ENCODE data around the gene DRC7.

The DRC7 gene

GRCh38 chr16:57667048-57667525, 27.5 kb upstream of the DRC7 start:
- Histone ChIP-seq H3K4me3 (ENCODE audit: low read length) (no peak overlapping the region), H4K20me1 (ENCODE audit: control insufficient read depth, insufficient read depth, low read depth, low read length) (no peaks in the 10 kb centered on the region), H3F3A (ENCODE audit: control insufficient read depth, insufficient read depth) (no peaks in the 10 kb centered on the region), H3K9me3 (ENCODE audit: control insufficient read depth, insufficient read depth, low read length) (no peaks in the 10 kb centered on the region), H3K36me3 (ENCODE audit: control insufficient read depth, low read length) (no peaks in the 10 kb centered on the region), H3K4me1 (ENCODE audit: control insufficient read depth, low read length) (no peaks in the 10 kb centered on the region), H3K9me2 (replicated peaks; ENCODE audit: control insufficient read depth, low read length) (no peaks in the 10 kb centered on the region), H3K27ac (ENCODE audit: low read depth, low read length) (no peak overlapping the region), H3K79me2 (ENCODE audit: control insufficient read depth, low read length) (no peaks in the 10 kb centered on the region), H3K27me3 (ENCODE audit: control insufficient read depth, low read length) (peaks cover 3% of the 10 kb centered on the region; the same call in 1 of the 2 replicates), H3K4me2 (ENCODE audit: low read length) (no peak overlapping the region)
- TF ChIP-seq CTCF (IDR thresholded peaks at IDR 0.05; ENCODE audit: low read depth, low read length, poor library complexity, severe bottlenecking) (no peak), EZH2phosphoT487 (IDR thresholded peaks at IDR 0.05; ENCODE audit: borderline replicate concordance, low read length) (no peak)

DNA sequence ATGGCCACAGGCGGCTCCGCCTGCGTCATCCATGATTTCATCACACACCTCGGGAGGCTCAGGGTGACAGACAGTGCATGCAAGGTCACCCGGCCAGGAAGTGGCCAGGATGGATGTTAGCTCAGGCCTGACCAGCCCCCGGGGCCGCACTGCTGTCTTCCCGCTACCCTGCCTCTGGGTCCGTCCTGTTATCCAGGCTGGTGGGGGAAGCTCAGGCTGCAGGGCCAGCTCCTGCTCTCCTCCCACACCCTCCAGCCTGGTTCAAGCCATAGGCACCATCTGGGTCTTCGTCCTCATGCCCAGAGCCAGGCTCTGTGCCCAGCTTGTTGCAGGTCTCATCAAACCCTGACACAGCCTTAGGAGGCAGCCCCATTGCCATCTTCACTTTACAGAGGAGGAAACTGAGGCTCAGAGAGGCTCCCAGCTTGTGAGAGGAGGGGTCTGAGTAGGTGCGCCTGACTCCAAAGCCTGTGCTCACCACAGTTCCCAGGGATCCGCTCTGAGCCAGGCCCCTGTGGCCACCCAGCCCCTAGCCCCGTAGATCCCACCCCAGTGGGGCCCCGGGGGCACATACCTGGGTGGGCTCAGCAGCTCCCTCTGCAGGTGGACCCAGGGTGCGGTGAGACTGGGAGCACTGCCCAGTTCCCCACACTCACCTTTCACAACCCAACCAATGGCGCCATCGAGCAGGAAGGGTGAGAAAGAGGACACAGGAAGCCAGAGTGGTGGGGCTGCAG, 26.9 kb upstream of the DRC7 start:
- Histone ChIP-seq H3K4me2 (ENCODE audit: low read length) (no peak overlapping the region), H3K27ac (ENCODE audit: low read depth, low read length) (no peak overlapping the region), H4K20me1 (ENCODE audit: control insufficient read depth, insufficient read depth, low read depth, low read length) (no peaks in the 10 kb centered on the region), H3K9me2 (replicated peaks; ENCODE audit: control insufficient read depth, low read length) (no peaks in the 10 kb centered on the region), H3K4me3 (ENCODE audit: low read length) (no peak overlapping the region), H3K79me2 (ENCODE audit: control insufficient read depth, low read length) (no peaks in the 10 kb centered on the region), H3K9me3 (ENCODE audit: control insufficient read depth, insufficient read depth, low read length) (no peaks in the 10 kb centered on the region), H3K4me1 (ENCODE audit: control insufficient read depth, low read length) (no peaks in the 10 kb centered on the region), H3K36me3 (ENCODE audit: control insufficient read depth, low read length) (no peaks in the 10 kb centered on the region), H3K27me3 (ENCODE audit: control insufficient read depth, low read length) (peaks cover 7% of the 10 kb centered on the region; the same call in 1 of the 2 replicates), H3F3A (ENCODE audit: control insufficient read depth, insufficient read depth) (no peaks in the 10 kb centered on the region)
- TF ChIP-seq CTCF (IDR thresholded peaks at IDR 0.05; ENCODE audit: low read depth, low read length, poor library complexity, severe bottlenecking) (peak; percentile 54), EZH2phosphoT487 (IDR thresholded peaks at IDR 0.05; ENCODE audit: borderline replicate concordance, low read length) (no peak)

DNA sequence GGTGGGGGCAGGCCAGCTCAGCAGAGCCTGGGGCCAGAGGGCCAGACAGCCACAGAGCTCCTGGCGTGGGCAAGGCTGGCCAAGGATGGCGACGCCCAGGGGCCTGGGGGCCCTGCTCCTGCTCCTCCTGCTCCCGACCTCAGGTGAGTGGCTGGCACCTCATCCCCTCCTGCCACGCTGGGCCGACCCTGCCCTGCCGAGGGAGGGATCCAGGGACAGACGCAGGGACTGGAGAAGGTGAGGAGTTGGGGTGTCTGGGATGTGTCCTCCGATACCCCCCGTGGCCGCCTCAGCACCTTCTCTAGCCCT, 26.4 kb upstream of the DRC7 start, which contains the start of gene ADGRG3:
ADGRG3 (plus strand) TSS at position 44 of the 309 bp plus-strand sequence; CDS start at position 86, 42 bp downstream.
- no peak within 1 kb of the TSS for H3K4me3 ChIP-seq (ENCODE audit: low read length)
- no peak within 1 kb of the TSS for H3K27ac ChIP-seq (ENCODE audit: low read depth, low read length)
- no peak within 1 kb of the TSS for H3K4me2 ChIP-seq (ENCODE audit: low read length)
- H3K9me3 ChIP-seq (ENCODE audit: control insufficient read depth, insufficient read depth, low read length) = no peaks in the 10 kb centered on the region
- no peaks in the 10 kb centered on the region for H3K36me3 ChIP-seq (ENCODE audit: control insufficient read depth, low read length)
- no peaks in the 10 kb centered on the region for H3K9me2 ChIP-seq (replicated peaks; ENCODE audit: control insufficient read depth, low read length)
- H3K27me3 ChIP-seq (ENCODE audit: control insufficient read depth, low read length) = peaks cover 11% of the 10 kb centered on the region; the same call in 1 of the 2 replicates
- no peaks in the 10 kb centered on the region for H3K79me2 ChIP-seq (ENCODE audit: control insufficient read depth, low read length)
- TF ChIP-seq EZH2phosphoT487 (IDR thresholded peaks at IDR 0.05; ENCODE audit: borderline replicate concordance, low read length) (no peak), CTCF (IDR thresholded peaks at IDR 0.05; ENCODE audit: low read depth, low read length, poor library complexity, severe bottlenecking) (no peak)
- H3F3A ChIP-seq (ENCODE audit: control insufficient read depth, insufficient read depth) = no peaks in the 10 kb centered on the region
- H3K4me1 ChIP-seq (ENCODE audit: control insufficient read depth, low read length) = no peaks in the 10 kb centered on the region
- no peaks in the 10 kb centered on the region for H4K20me1 ChIP-seq (ENCODE audit: control insufficient read depth, insufficient read depth, low read depth, low read length)

All from DOHH2 (cell line).